CD4-positive, alpha-beta T cell treated with Interleukin-4 for 1 hour (primary cell): ENCODE results near the gene BCL10.

ENCODE experiments used
- DNase-seq, 2 donors: peaks; one replicate each; pipeline ENCODE4 v3.0.0-alpha.2; 2020 to 2022

The BCL10 gene

GRCh38 chr1:85276215-85276977, at the start of gene BCL10:
BCL10 (minus strand) TSS chr1:85276632; CDS start chr1:85276352, 280 bp downstream.
- peak; percentile 98 for DNase-seq

GRCh38 chr1:85325920-85326319, 49.5 kb upstream of the BCL10 start:
- no peak for DNase-seq

GRCh38 chr1:85323770-85324169, 47.3 kb upstream of the BCL10 start:
- DNase-seq = no peak

- no peak for DNase-seq
Measured at GRCh38 chr1:85322655-85323054, 46.2 kb upstream of the BCL10 start.

GRCh38 chr1:85321237-85321964, 45.0 kb upstream of the BCL10 start:
- DNase-seq = no peak

- DNase-seq = no peak
Measured at GRCh38 chr1:85320371-85321131, 44.1 kb upstream of the BCL10 start.

GRCh38 chr1:85319931-85320330, 43.5 kb upstream of the BCL10 start:
- DNase-seq = no peak

GRCh38 chr1:85319491-85319890, 43.1 kb upstream of the BCL10 start:
- no peak for DNase-seq

- no peak for DNase-seq
Measured at GRCh38 chr1:85318217-85318616, 41.8 kb upstream of the BCL10 start.

- no peak for DNase-seq
Measured at GRCh38 chr1:85317560-85317959, 41.1 kb upstream of the BCL10 start.

GRCh38 chr1:85316321-85316720, 39.9 kb upstream of the BCL10 start:
- DNase-seq = no peak

GRCh38 chr1:85315789-85316188, 39.4 kb upstream of the BCL10 start:
- DNase-seq = no peak

GRCh38 chr1:85314726-85315125, 38.3 kb upstream of the BCL10 start:
- no peak for DNase-seq

- no peak for DNase-seq
Measured at GRCh38 chr1:85313888-85314696, 37.7 kb upstream of the BCL10 start.

- no peak for DNase-seq
Measured at GRCh38 chr1:85311818-85312217, 35.4 kb upstream of the BCL10 start.

GRCh38 chr1:85308833-85309350, 32.5 kb upstream of the BCL10 start:
- DNase-seq = no peak

- peak; percentile 51 to 55 for DNase-seq
Measured at GRCh38 chr1:85307987-85308832, 31.8 kb upstream of the BCL10 start.

- DNase-seq = no peak
Measured at GRCh38 chr1:85306236-85306635, 29.8 kb upstream of the BCL10 start.

GRCh38 chr1:85303440-85304162, 27.2 kb upstream of the BCL10 start:
- no peak for DNase-seq

GRCh38 chr1:85300140-85300539, 23.7 kb upstream of the BCL10 start:
- DNase-seq = no peak
